ENCODE data around the gene HS3ST2. TPM values are rescaled to one million over a fixed set of nuclear protein-coding genes. Genes with fewer than 3 reads are reported as not detected.

Gene HS3ST2
- total RNA-seq, 2 donors from 2014 or later: 7.3 to 17.8 TPM

DNA sequence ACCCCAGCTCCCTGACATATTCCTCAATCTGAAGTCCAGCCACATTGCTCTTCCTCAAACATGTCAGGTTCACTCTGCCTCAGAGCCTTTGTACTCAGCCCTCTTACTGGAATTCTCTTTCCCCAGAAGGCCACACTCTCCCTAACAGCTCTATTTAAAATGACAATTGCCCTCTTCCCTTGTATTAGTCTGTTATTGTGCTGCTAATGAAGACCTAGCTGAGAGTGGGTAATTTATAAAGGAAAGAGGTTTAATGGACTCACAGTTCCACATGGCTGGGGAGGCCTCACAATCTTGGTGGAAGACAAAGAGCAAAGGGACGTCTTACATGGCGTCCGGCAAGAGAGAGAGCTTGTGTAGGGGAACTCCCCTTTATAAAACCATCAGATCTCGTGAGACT is 46.0 kb downstream of the HS3ST2 start:
- ATAC-seq (ENCODE audit: insufficient number of reproducible peaks, low FRiP score, low read depth): no peak
- Histone ChIP-seq H3K27me3 (replicated peaks; ENCODE audit: insufficient read depth) (no peaks in the 10 kb centered on the region), H3K4me1 (ENCODE audit: control insufficient read depth in 1 of 2, low read depth in 2 of 2) (no peaks in the 10 kb centered on the region), H3K27ac (no peak overlapping the region), H3K36me3 (no peaks in the 10 kb centered on the region), H3K9me3 (no peaks in the 10 kb centered on the region), H3K4me3 (no peak overlapping the region)
- TF ChIP-seq, protein P1, sequence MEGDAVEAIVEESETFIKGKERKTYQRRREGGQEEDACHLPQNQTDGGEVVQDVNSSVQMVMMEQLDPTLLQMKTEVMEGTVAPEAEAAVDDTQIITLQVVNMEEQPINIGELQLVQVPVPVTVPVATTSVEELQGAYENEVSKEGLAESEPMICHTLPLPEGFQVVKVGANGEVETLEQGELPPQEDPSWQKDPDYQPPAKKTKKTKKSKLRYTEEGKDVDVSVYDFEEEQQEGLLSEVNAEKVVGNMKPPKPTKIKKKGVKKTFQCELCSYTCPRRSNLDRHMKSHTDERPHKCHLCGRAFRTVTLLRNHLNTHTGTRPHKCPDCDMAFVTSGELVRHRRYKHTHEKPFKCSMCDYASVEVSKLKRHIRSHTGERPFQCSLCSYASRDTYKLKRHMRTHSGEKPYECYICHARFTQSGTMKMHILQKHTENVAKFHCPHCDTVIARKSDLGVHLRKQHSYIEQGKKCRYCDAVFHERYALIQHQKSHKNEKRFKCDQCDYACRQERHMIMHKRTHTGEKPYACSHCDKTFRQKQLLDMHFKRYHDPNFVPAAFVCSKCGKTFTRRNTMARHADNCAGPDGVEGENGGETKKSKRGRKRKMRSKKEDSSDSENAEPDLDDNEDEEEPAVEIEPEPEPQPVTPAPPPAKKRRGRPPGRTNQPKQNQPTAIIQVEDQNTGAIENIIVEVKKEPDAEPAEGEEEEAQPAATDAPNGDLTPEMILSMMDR (IDR thresholded peaks at IDR 0.05): no peak
- no peak for DNase-seq (ENCODE audit: low spot score)

DNA sequence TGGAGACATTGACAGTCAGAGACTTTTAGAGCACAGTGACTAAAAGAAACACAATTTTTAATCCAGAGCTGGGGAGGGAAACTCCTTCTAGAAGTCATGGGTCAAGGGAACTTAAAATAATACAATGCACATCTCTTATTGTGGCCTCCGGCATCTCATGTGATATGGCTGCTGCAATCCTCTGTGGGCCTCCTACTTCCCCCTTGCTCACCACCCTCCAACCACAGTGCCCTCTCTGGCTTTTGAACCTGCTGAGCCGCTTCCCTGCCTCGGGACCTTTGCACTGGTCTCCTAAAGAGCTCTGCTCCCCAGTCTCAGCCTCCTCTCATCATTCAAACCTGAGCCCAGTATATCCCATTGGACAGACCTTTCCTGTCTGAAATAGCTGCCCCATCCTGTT is 47.6 kb downstream of the HS3ST2 start:
- H3K4me1 ChIP-seq (ENCODE audit: control insufficient read depth in 1 of 2, low read depth in 2 of 2): no peaks in the 10 kb centered on the region
- no peak for DNase-seq (ENCODE audit: low spot score)
- no peak overlapping the region for H3K27ac ChIP-seq
- H3K36me3 ChIP-seq: no peaks in the 10 kb centered on the region
- no peak overlapping the region for H3K4me3 ChIP-seq
- H3K27me3 ChIP-seq (replicated peaks; ENCODE audit: insufficient read depth): no peaks in the 10 kb centered on the region
- TF ChIP-seq, protein P1 (IDR thresholded peaks at IDR 0.05): no peak
- no peaks in the 10 kb centered on the region for H3K9me3 ChIP-seq
- no peak for ATAC-seq (ENCODE audit: insufficient number of reproducible peaks, low FRiP score, low read depth)

DNA sequence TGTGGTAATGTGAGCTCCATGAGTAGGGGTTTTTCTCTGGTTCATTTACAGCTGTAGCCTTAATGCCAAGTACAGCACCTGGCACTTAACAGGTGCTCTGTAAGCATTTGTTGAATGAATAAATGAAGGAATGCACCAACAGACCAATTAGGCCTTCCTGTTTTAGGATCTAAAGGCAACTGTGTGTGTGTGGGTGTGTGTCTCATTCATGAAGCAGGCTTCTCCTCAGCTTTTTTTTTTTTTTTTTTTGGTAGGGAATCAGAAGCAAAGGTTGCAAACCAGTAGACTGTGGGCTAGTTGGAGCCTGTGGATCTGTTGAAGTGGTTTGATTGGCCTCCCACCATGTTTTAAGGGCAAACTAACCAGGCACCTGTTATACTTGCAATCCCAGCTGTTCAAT is 48.1 kb downstream of the HS3ST2 start:
- Histone ChIP-seq H3K9me3 (no peaks in the 10 kb centered on the region), H3K27ac (no peak overlapping the region), H3K4me1 (ENCODE audit: control insufficient read depth in 1 of 2, low read depth in 2 of 2) (no peaks in the 10 kb centered on the region), H3K36me3 (no peaks in the 10 kb centered on the region), H3K4me3 (no peak overlapping the region), H3K27me3 (replicated peaks; ENCODE audit: insufficient read depth) (no peaks in the 10 kb centered on the region)
- TF ChIP-seq, protein P1 (IDR thresholded peaks at IDR 0.05): no peak
- DNase-seq (ENCODE audit: low spot score) (no peak), ATAC-seq (ENCODE audit: insufficient number of reproducible peaks, low FRiP score, low read depth) (no peak)

DNA sequence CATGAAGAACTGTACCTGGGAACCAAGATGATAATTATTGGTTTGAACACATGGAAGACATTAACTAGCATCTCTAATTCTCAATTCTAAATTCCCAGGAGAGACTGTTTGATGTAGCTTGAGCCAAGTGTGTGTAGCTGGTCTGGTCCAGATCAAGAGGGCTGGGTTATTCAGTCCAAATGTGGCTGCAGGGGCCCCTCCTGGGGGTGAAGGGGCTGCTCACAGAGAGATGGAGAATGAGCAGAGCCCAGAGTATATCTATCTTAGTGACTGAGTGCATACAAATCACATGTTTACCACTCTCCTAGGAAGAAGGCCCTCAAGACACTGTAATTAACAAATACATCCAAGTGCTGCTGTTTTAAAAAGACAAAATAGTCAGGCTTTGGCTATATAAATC is 50.4 kb downstream of the HS3ST2 start:
- no peaks in the 10 kb centered on the region for H3K36me3 ChIP-seq
- TF ChIP-seq, protein P1 (IDR thresholded peaks at IDR 0.05): no peak

DNA sequence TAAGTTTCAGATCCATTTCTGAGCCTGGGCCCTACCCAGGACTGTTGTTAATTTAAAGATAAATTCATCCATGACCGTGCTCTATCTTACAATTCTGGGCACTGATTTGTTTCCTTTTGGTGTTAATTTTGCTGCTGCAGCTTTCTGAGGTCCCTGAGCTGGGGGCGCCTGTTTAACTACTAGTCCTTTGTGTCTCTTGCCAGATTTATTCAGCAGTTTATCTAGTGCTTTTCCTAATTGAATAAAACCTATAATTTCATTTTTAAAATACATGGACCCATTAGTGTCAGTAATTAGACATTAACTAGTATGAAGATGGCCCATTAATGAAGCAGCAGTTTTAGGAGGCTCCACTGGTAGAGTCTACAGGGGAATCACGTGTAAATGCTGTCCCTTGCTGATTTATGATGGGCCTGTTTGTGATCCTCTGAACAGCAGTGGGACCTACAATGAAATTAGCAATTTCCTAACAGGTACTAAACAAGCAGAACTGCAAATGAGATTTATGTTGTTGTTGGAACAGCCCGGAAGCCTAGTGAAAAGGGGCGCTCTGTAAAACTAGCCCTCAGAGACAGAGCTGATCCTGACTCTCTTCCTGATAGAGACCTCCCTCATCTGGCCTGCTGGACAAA is 54.7 kb downstream of the HS3ST2 start:
- DNase-seq (ENCODE audit: low spot score): no peak
- Histone ChIP-seq H3K9me3 (no peaks in the 10 kb centered on the region), H3K4me3 (no peak overlapping the region), H3K27ac (no peak overlapping the region), H3K4me1 (ENCODE audit: control insufficient read depth in 1 of 2, low read depth in 2 of 2) (no peaks in the 10 kb centered on the region), H3K27me3 (replicated peaks; ENCODE audit: insufficient read depth) (no peaks in the 10 kb centered on the region), H3K36me3 (no peaks in the 10 kb centered on the region)
- no peak for ATAC-seq (ENCODE audit: insufficient number of reproducible peaks, low FRiP score, low read depth)
- TF ChIP-seq, protein P1 (IDR thresholded peaks at IDR 0.05): no peak

More for the DNA sequence above, 50.4 kb downstream of the HS3ST2 start:
- no peak for ATAC-seq (ENCODE audit: insufficient number of reproducible peaks, low FRiP score, low read depth)
- Histone ChIP-seq H3K27me3 (replicated peaks; ENCODE audit: insufficient read depth) (no peaks in the 10 kb centered on the region), H3K4me1 (ENCODE audit: control insufficient read depth in 1 of 2, low read depth in 2 of 2) (no peaks in the 10 kb centered on the region), H3K9me3 (no peaks in the 10 kb centered on the region), H3K27ac (no peak overlapping the region), H3K4me3 (no peak overlapping the region)
- DNase-seq (ENCODE audit: low spot score): no peak

All from thoracic aorta (tissue), 2 donors.